T-helper 17 cell (primary cell): ENCODE measurements around the gene METTL25B. TPM values are rescaled to one million over a fixed set of nuclear protein-coding genes. Genes with fewer than 3 reads are reported as not detected.

ENCODE experiments used
- ATAC-seq: fragments of 150-1000 bp; cut with Tn5 transposase; 2 replicates; pipeline ENCODE4 v1.10.0; 2021; ENCODE audit warnings: mild to moderate bottlenecking, moderate library complexity
- DNase-seq, 3 donors: peaks; one replicate each; pipeline versions ENCODE4 v3.0.0 to v3.0.0-alpha.2; 2020 to 2021
- H3K9me3 ChIP-seq: one replicate; pipeline ENCODE4 v1.7.0; 2013; ENCODE audit warnings: low read length, mild to moderate bottlenecking; ENCODE audit not compliant: control insufficient read depth, poor library complexity, severe bottlenecking
- H3K27ac Mint-ChIP-seq: one replicate; pipeline ENCODE4 v1.8.0; 2022; ENCODE audit warnings: mild to moderate bottlenecking, moderate library complexity, mixed read lengths
- H3K27me3 Mint-ChIP-seq: one replicate; pipeline ENCODE4 v1.8.0; 2022; ENCODE audit warnings: mixed read lengths
- H3K36me3 Mint-ChIP-seq: one replicate; pipeline ENCODE4 v1.8.0; 2022; ENCODE audit warnings: low read depth, mixed read lengths
- H3K4me1 Mint-ChIP-seq: one replicate; pipeline ENCODE4 v1.8.0; 2022; ENCODE audit warnings: mild to moderate bottlenecking, mixed read lengths
- H3K4me3 Mint-ChIP-seq: one replicate; pipeline ENCODE4 v1.8.0; 2022; ENCODE audit warnings: mild to moderate bottlenecking, moderate library complexity, mixed read lengths
- total RNA-seq, 4 donors: library from RNA in 2 of 4; stranded (reverse) in 2 of 4; gene quantifications; one replicate each; pipeline ENCODE4 v1.2.3 and lab custom pipeline; 2022 to 2026

METTL25B gene
- total RNA-seq, 2 donors from 2014 or later: 13.1 to 21.6 TPM

DNA sequence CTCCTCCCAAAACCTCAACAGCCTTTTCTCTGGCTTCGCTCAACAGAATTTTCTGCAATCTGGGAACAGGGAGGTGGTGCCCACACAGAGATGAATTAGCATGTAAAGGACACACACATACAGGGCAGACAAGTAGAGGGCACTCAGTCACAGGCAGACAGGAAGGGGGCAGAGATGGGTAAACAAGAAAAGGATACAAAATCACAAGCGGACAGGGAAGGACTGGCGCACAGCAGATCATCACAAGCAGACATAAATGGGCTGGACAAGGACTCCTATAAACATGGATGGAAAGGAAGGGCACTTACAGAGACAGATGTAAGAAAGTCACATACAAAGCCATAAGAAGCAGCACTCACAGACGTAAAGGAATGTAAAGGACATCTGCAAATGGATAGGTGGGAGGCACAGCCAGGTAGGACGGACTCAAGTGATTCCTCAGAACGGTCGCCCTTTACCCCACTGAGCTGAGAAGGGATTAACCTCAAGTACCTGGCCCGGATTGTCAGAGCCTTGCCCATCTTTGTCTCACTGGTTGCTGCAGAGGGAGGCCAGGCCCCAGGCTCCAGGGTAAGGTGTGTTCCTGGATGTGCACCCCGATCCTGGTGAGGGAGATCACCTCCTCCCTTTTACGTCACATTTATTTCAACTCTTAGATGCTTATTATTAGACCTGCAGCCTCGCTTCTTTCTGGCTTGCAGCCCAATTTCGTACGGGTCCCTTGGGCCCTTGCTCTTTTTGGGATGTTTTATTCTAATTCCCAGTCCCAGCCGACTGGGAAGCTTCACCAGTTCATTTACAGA is 38.2 kb downstream of the METTL25B start:
- ATAC-seq (no peak), DNase-seq (no peak)
- Mint-ChIP-seq H3K36me3 (peaks cover 8% of the 10 kb centered on the region), H3K4me1 (peaks cover 29% of the 10 kb centered on the region), H3K4me3 (no peak overlapping the region), H3K27me3 (no peaks in the 10 kb centered on the region), H3K27ac (no peak overlapping the region)
- no peaks in the 10 kb centered on the region for H3K9me3 ChIP-seq

GRCh38 chr1:156767101-156767878 is 39.0 kb downstream of the METTL25B start, which contains the start of gene PRCC:
Gene PRCC (plus strand): TSS chr1:156767535. CDS start chr1:156767772, 237 bp downstream.
- H3K9me3 ChIP-seq: no peaks in the 10 kb centered on the region
- no peak within 1 kb of the TSS for H3K4me3 Mint-ChIP-seq
- H3K4me1 Mint-ChIP-seq: peaks cover 29% of the 10 kb centered on the region
- peak; percentile 87 to 96 (median 92) for DNase-seq
- ATAC-seq: peak; percentile 92
- no peaks in the 10 kb centered on the region for H3K27me3 Mint-ChIP-seq
- no peak within 1 kb of the TSS for H3K27ac Mint-ChIP-seq
- peaks cover 8% of the 10 kb centered on the region for H3K36me3 Mint-ChIP-seq

DNA sequence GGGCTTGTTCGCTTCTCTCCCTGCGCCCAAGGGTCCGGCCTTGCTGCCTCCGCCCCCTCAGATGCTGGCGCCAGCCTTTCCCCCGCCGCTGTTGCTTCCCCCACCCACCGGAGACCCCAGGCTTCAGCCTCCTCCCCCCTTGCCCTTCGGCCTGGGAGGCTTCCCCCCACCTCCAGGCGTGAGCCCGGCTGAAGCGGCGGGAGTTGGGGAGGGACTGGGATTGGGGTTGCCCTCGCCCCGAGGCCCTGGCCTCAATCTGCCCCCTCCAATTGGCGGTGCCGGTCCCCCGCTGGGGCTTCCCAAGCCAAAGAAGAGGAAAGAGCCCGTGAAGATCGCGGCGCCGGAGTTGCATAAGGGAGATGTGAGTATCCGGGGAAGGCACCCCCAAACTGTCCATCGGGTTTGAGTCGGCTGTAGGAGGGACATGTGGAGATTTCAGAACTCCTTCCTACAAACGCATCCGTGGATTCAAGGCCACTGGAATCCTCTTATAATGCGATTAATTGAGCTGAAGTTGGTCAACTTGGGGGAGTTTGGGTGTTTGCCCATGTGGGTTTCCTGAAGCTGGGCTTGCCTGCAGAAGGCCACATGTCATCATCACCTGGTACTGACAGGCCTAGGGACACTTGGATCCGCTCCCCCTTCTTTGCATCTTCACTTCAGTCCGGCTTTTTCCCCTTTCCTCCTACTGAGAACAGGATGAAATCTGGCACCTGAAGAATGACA is 39.8 kb downstream of the METTL25B start:
- Mint-ChIP-seq H3K36me3 (peaks cover 11% of the 10 kb centered on the region), H3K27ac (no peak overlapping the region), H3K4me3 (no peak overlapping the region), H3K27me3 (no peaks in the 10 kb centered on the region), H3K4me1 (peaks cover 35% of the 10 kb centered on the region)
- peak in 2 of 3 donors; percentile 21 to 45 for DNase-seq
- ATAC-seq: peak; percentile 2
- no peaks in the 10 kb centered on the region for H3K9me3 ChIP-seq

- DNase-seq (no peak), ATAC-seq (no peak)
- Mint-ChIP-seq H3K36me3 (peaks cover 11% of the 10 kb centered on the region), H3K27ac (no peak overlapping the region), H3K27me3 (no peaks in the 10 kb centered on the region), H3K4me1 (peaks cover 42% of the 10 kb centered on the region), H3K4me3 (no peak overlapping the region)
- H3K9me3 ChIP-seq: no peaks in the 10 kb centered on the region
Measured at GRCh38 chr1:156768610-156769295, 40.5 kb downstream of the METTL25B start.

DNA sequence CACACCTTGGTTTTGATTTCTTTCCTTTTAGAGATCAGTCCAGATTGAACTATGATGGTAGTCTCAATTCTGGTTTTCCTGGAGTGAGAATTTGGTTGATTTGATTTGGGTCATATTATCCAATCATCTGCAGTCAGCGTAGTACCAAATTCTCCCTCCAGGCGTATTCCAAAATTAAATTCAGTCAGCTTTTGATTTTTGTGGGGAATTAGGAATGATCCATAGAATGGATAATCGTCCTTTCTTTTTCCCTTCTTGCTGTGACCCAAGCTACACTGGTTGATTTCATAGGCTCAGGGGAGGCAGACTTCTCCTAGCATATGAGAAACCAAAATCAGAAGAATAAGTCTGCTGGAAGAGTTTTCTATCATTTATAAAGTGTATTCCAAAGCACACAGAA is 44.0 kb downstream of the METTL25B start:
- peaks cover 48% of the 10 kb centered on the region for H3K4me1 Mint-ChIP-seq

GRCh38 chr1:156772728-156773497 is 44.6 kb downstream of the METTL25B start:
- DNase-seq (no peak), ATAC-seq (no peak)
- peaks cover 11% of the 10 kb centered on the region for H3K36me3 Mint-ChIP-seq
- H3K9me3 ChIP-seq: no peaks in the 10 kb centered on the region
- H3K4me1 Mint-ChIP-seq: peaks cover 54% of the 10 kb centered on the region
- H3K27ac Mint-ChIP-seq: peak overlapping the region; percentile 45
- H3K4me3 Mint-ChIP-seq: peak overlapping the region; percentile 43
- no peaks in the 10 kb centered on the region for H3K27me3 Mint-ChIP-seq

More for the DNA sequence above, 44.0 kb downstream of the METTL25B start:
- no peaks in the 10 kb centered on the region for H3K9me3 ChIP-seq
- Mint-ChIP-seq H3K4me3 (no peak overlapping the region), H3K27me3 (no peaks in the 10 kb centered on the region), H3K27ac (peak overlapping the region; percentile 45), H3K36me3 (peaks cover 11% of the 10 kb centered on the region)
- DNase-seq: no peak
- ATAC-seq: no peak

- Mint-ChIP-seq H3K27me3 (no peaks in the 10 kb centered on the region), H3K36me3 (peaks cover 11% of the 10 kb centered on the region), H3K4me1 (peaks cover 55% of the 10 kb centered on the region), H3K4me3 (no peak overlapping the region), H3K27ac (peak overlapping the region; percentile 45)
- DNase-seq (no peak), ATAC-seq (no peak)
- no peaks in the 10 kb centered on the region for H3K9me3 ChIP-seq
Measured at GRCh38 chr1:156773607-156774006, 45.3 kb downstream of the METTL25B start.

DNA sequence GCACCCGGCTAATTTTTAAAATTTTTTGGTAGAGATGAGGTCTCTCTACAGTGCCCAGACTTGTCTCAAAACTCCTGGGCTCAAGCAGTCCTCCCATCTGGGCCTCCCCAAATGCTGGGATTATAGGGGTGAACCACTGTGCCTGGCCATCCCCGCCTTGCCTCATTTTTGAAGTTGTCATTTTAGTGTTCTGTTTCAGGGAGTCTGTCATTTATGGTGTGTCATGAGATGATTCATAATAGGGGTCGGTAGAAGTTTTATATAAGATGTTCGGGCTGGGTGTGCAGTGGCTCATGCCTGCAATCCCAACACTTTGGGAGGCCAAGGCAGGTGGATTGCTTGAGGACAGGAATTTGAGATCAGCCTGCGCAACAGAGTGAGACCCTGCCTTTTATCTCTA is 47.5 kb downstream of the METTL25B start:
- no peak for ATAC-seq
- no peak for DNase-seq
- Mint-ChIP-seq H3K27me3 (no peaks in the 10 kb centered on the region), H3K27ac (peak overlapping the region; percentile 78), H3K4me1 (peaks cover 41% of the 10 kb centered on the region), H3K4me3 (no peak overlapping the region), H3K36me3 (peaks cover 9% of the 10 kb centered on the region)
- H3K9me3 ChIP-seq: no peaks in the 10 kb centered on the region

DNA sequence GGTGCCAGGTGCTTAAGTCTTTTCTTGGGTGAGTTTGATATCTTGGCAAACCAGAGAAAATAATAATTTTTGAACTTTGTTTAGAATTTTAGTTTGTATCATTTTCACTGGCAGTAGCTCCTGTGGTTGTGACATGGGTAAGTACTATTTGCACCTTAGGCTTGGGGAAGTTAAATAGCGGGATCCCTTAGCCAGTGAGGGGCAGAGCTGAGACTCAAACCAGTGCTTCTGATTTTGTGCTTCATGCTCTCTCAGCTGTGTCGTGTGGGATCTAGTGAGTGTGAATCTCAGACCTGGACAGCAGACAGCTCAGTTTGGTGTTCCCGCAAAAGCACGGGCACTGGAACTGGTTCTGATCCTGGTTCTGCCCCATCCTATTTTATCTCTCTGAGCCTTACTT is 48.7 kb downstream of the METTL25B start:
- DNase-seq (no peak), ATAC-seq (no peak)
- H3K9me3 ChIP-seq: no peaks in the 10 kb centered on the region
- H3K36me3 Mint-ChIP-seq: peaks cover 6% of the 10 kb centered on the region
- peak overlapping the region; percentile 78 for H3K27ac Mint-ChIP-seq
- no peaks in the 10 kb centered on the region for H3K27me3 Mint-ChIP-seq
- H3K4me3 Mint-ChIP-seq: no peak overlapping the region
- H3K4me1 Mint-ChIP-seq: peaks cover 42% of the 10 kb centered on the region

DNA sequence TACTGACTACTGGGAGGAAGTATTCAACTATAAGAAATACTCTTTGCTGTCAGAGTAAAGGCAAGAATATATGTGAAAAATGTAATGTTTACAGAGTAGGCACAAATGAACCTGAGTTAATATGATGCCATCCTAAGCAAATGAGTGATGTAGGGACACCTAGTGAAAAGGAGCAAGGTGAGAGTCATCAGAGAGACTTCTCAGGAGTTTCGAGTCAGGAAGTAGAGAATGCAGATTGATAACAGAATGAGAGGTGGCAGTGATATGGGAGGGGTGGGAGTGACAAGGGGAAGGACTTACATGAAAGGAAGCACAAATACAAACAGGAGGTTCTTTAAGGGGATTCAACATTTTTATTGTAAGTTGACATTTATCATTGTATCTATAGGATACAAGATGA is 49.3 kb downstream of the METTL25B start:
- no peak for DNase-seq
- no peak overlapping the region for H3K4me3 Mint-ChIP-seq
- peaks cover 42% of the 10 kb centered on the region for H3K4me1 Mint-ChIP-seq
- no peaks in the 10 kb centered on the region for H3K9me3 ChIP-seq
- peak overlapping the region; percentile 78 for H3K27ac Mint-ChIP-seq
- H3K27me3 Mint-ChIP-seq: no peaks in the 10 kb centered on the region
- peaks cover 6% of the 10 kb centered on the region for H3K36me3 Mint-ChIP-seq
- ATAC-seq: no peak

DNA sequence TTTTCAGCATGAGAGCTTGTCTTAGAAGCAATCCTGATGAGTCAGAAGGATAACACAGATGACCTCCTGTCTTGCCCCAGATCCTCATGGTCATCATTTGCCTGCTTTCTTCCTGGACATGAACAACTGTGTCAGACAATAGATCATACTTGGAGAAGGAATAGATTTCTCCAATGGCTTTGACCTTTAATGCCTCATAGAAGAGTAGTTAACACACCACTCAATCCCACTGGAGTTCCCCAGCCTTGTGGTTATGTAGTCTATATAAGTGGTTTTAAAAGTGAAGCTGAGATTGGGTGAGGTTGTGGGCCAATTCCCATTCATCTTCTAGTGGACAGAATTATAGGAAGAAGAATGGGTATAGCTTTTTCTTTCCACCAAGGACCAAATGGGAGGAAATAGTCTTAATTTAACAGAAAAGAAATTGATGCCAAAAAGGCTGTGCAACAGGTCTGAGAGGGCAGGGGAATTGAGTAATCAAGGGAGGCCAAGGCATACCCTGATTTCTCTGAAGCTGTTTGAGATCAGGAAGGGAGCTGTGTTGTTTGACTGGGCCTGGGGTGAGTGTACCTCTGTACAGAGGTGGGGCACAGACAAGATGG is 53.4 kb downstream of the METTL25B start:
- DNase-seq (no peak), ATAC-seq (no peak)
- Mint-ChIP-seq H3K36me3 (peaks cover 3% of the 10 kb centered on the region), H3K27ac (no peak overlapping the region), H3K4me1 (peaks cover 25% of the 10 kb centered on the region), H3K27me3 (no peaks in the 10 kb centered on the region), H3K4me3 (no peak overlapping the region)
- no peaks in the 10 kb centered on the region for H3K9me3 ChIP-seq

- ATAC-seq: no peak
- peak overlapping the region; percentile 43 for H3K27ac Mint-ChIP-seq
- no peak overlapping the region for H3K4me3 Mint-ChIP-seq
Measured at GRCh38 chr1:156785458-156785857, 57.2 kb downstream of the METTL25B start.

More at GRCh38 chr1:156785458-156785857, 57.2 kb downstream of the METTL25B start:
- no peaks in the 10 kb centered on the region for H3K9me3 ChIP-seq
- DNase-seq: no peak
- Mint-ChIP-seq H3K36me3 (peaks cover 10% of the 10 kb centered on the region), H3K4me1 (peaks cover 20% of the 10 kb centered on the region), H3K27me3 (no peaks in the 10 kb centered on the region)
